Endothelial cell of umbilical vein (primary cell): ENCODE results near the gene SYT17. TPM values are rescaled to one million over a fixed set of nuclear protein-coding genes. Genes with fewer than 3 reads are reported as not detected.

ENCODE experiments used
- BruUV-seq: library from RNA; stranded (reverse); fragments of 400-500 nt; replicated peaks from 2 replicates; lab custom pipeline; 2021; lab: Mats Ljungman, UMichigan
- CTCF ChIA-PET: fragments of 300-600, 350-600 bp; sonication (Branson Sonifier 250); formaldehyde crosslinking; loops from one replicate; lab custom pipeline; 2021; ENCODE audit warnings: antibody characterized with exemption, inconsistent platforms; lab: Charles Lee
- POLR2A ChIA-PET: fragments of 300-600, 350-600 bp; sonication (Branson Sonifier 250); formaldehyde crosslinking; loops from one replicate; lab custom pipeline; 2021; ENCODE audit warnings: antibody characterized with exemption, inconsistent platforms; lab: Charles Lee
- DNase-seq: peaks from one replicate; pipeline ENCODE4 v3.0.0-alpha.2; 2011; ENCODE audit warnings: low read depth, low spot score
- FAIRE-seq: peaks from 2 replicates; lab custom pipeline; 2011; peaks lifted over from hg19 to GRCh38; lab: Jason Lieb, UNC
- H2AFZ ChIP-seq: 2 replicates; pipeline ENCODE4 v1.6.0; 2012; ENCODE audit warnings: low read depth, low read length, control low read depth, inconsistent platforms
- H3K27ac ChIP-seq: 2 replicates; pipeline ENCODE4 v1.5.1; 2011; ENCODE audit warnings: low read depth, mild to moderate bottlenecking, control low read depth, low read length, moderate library complexity; ENCODE audit not compliant: insufficient read depth
- H3K27me3 ChIP-seq, 2 experiments: 2 replicates each; pipeline versions ENCODE4 v1.6.0 to v1.6.1; 2011; ENCODE audit warnings: low read length in 2 of 2, mixed read lengths in 1 of 2; ENCODE audit not compliant: control insufficient read depth in 2 of 2, insufficient read depth in 2 of 2
- H3K36me3 ChIP-seq, 2 experiments: 2 replicates in 1 of 2; 3 replicates in 1 of 2; pipeline ENCODE4 v1.5.1; 2011; ENCODE audit warnings: low read length in 2 of 2, mild to moderate bottlenecking in 1 of 2, moderate library complexity in 1 of 2; ENCODE audit not compliant: control insufficient read depth in 2 of 2, insufficient read depth in 2 of 2; ENCODE audit errors: extremely low read depth in 1 of 2
- H3K4me1 ChIP-seq: 3 replicates; pipeline ENCODE4 v1.5.1; 2011; ENCODE audit warnings: mild to moderate bottlenecking, low read length; ENCODE audit not compliant: control insufficient read depth, insufficient read depth; ENCODE audit errors: extremely low read depth
- H3K4me2 ChIP-seq: 2 replicates; pipeline ENCODE4 v1.6.1; 2011; ENCODE audit warnings: low read length, control low read depth, mixed read lengths; ENCODE audit not compliant: insufficient read depth
- H3K4me3 ChIP-seq, 3 experiments: fragments of 200-600 bp in 1 of 3; sonication (generic), shearing (Covaris generic) in 1 of 3; replicated peaks in 1 of 3; 2 replicates each; pipeline ENCODE4 v1.5.1; 2011 to 2016; ENCODE audit warnings: control low read depth in 3 of 3, low read length in 3 of 3, mild to moderate bottlenecking in 2 of 3, inconsistent platforms in 1 of 3, low read depth in 1 of 3, moderate library complexity in 1 of 3; ENCODE audit not compliant: insufficient read depth in 1 of 3
- H3K79me2 ChIP-seq: 2 replicates; pipeline ENCODE4 v1.6.0; 2012; ENCODE audit warnings: low read length, inconsistent platforms; ENCODE audit not compliant: control insufficient read depth, insufficient read depth
- H3K9ac ChIP-seq: replicated peaks from 2 replicates; pipeline ENCODE3; 2011; ENCODE audit warnings: low read length, control low read depth; ENCODE audit not compliant: insufficient read depth; ENCODE audit errors: extremely low read depth
- H3K9me1 ChIP-seq: replicated peaks from 3 replicates; pipeline ENCODE4 v1.6.0; 2011; ENCODE audit warnings: mild to moderate bottlenecking, low read length; ENCODE audit not compliant: control insufficient read depth, insufficient read depth; ENCODE audit errors: extremely low read depth
- H3K9me3 ChIP-seq: replicated peaks from 2 replicates; pipeline ENCODE4 v1.5.1; 2012; ENCODE audit warnings: low read length, inconsistent platforms; ENCODE audit not compliant: control insufficient read depth, insufficient read depth
- H4K20me1 ChIP-seq: replicated peaks from 2 replicates; pipeline ENCODE3; 2011; ENCODE audit warnings: mild to moderate bottlenecking, low read length; ENCODE audit not compliant: control insufficient read depth, insufficient read depth; ENCODE audit errors: extremely low read depth
- CTCF ChIP-seq, 2 donors: IDR thresholded peaks; 1 replicate in 1 of 2; 2 replicates in 1 of 2; pipeline ENCODE4 v1.5.1; 2011; ENCODE audit warnings: low read length in 2 of 2, mild to moderate bottlenecking in 2 of 2, moderate library complexity in 2 of 2, control low read depth in 1 of 2, inconsistent platforms in 1 of 2, low read depth in 1 of 2; ENCODE audit not compliant: insufficient read depth in 1 of 2; ENCODE audit errors: extremely low read depth in 1 of 2
- EZH2 ChIP-seq: IDR thresholded peaks from 2 replicates; pipeline ENCODE4 v1.6.1; 2012; ENCODE audit warnings: borderline replicate concordance, low read depth, mild to moderate bottlenecking, moderate library complexity, low read length, inconsistent platforms; ENCODE audit not compliant: severe bottlenecking
- FOS ChIP-seq: IDR thresholded peaks from 2 replicates; pipeline ENCODE4 v1.6.1; 2011; ENCODE audit warnings: mild to moderate bottlenecking, low read length, moderate library complexity, borderline replicate concordance; ENCODE audit not compliant: insufficient read depth
- GATA2 ChIP-seq: IDR thresholded peaks from 2 replicates; pipeline ENCODE4 v1.7.0; 2011; ENCODE audit warnings: low read depth, mild to moderate bottlenecking, moderate library complexity, mixed read lengths, low read length; ENCODE audit not compliant: insufficient read length, insufficient read depth
- JUN ChIP-seq: IDR thresholded peaks from 2 replicates; pipeline ENCODE4 v1.6.1; 2011; ENCODE audit warnings: borderline replicate concordance, low read depth; ENCODE audit not compliant: insufficient read length, insufficient read depth
- MYC ChIP-seq: IDR thresholded peaks from one replicate; pipeline ENCODE4 v1.6.1; 2011; ENCODE audit warnings: mild to moderate bottlenecking, low read depth, low read length
- POLR2A ChIP-seq: IDR thresholded peaks from 2 replicates; pipeline ENCODE4 v1.6.1; 2012; ENCODE audit warnings: low read depth, mild to moderate bottlenecking, control low read depth, low read length
- POLR2AphosphoS5 ChIP-seq: IDR thresholded peaks from 2 replicates; pipeline ENCODE4 v1.6.1; 2012; ENCODE audit warnings: low read depth, mild to moderate bottlenecking, control low read depth, low read length, moderate library complexity; ENCODE audit not compliant: insufficient read depth
- dilution Hi-C: fragments of 300-500 bp; cut with MboI; formaldehyde crosslinking; loops from one replicate; pipeline ENCODE4 v1.15.0; 2019; ENCODE audit warnings: low sequenced_read_pairs; ENCODE audit not compliant: extremely low pct_ligation_motif_present
- intact Hi-C: fragments of 100-400 bp; cut with micrococcal nuclease; formaldehyde crosslinking; loops from one replicate; pipeline ENCODE4 v1.10.0; 2022
- polyA plus RNA-seq, 4 experiments: library from polyadenylated mRNA; depleted of rRNA in 3 of 4; stranded (reverse) in 3 of 4; unstranded in 1 of 4; fragments of >200 nt; gene quantifications; 2 replicates each; pipeline versions ENCODE4 v1.2.1 to v1.2.3, GENCODE V29; 2011 to 2012; ENCODE audit warnings: missing spikeins in 1 of 4
- total RNA-seq: library from RNA; stranded (reverse); gene quantifications from 2 replicates; pipeline ENCODE4 v1.2.3, GENCODE V29; 2021
- TF ChIP-seq, protein P1 (sequence below): IDR thresholded peaks from 2 replicates; pipeline ENCODE4 v1.6.1; 2011; ENCODE audit not compliant: insufficient read depth, insufficient read length

The SYT17 gene
- total and polyA plus RNA-seq, 2 donors (not counting 3 experiments of a cell fraction or from before 2014, with no cell fraction given), result 1.9 to 4.2 TPM

DNA sequence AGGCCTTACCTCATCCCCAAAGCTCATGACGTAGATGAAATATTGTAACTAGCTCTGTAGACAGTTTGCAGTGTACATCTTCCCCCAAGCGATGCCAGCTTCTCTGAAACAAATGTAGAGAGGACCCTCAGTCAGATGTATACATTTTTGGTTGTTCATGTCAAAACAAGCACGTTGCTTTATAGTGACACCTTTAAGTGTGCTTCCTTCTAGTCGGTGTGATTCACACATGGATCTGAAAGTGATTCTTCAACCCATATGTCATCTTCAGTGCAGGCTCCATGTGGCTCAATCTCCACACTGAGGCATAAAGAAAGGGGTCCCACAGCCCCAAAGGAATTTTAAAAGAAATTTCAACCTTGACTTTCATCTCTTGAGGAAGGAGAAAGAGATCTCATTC lies 86.6 kb downstream of the SYT17 start:
- no TSS peak for BruUV-seq
- POLR2A ChIA-PET, result no interaction called here

More for the DNA sequence above, 86.6 kb downstream of the SYT17 start:
- Histone ChIP-seq H3K9ac (no peak overlapping the region), H3K9me3 (no peaks in the 10 kb centered on the region), H3K79me2 (no peaks in the 10 kb centered on the region), H3K9me1 (no peaks in the 10 kb centered on the region), H3K36me3 (no peaks in the 10 kb centered on the region), H3K4me1 (no peaks in the 10 kb centered on the region), H3K4me3 (no peak overlapping the region), H2AFZ (no peak overlapping the region), H3K27ac (no peak overlapping the region), H3K4me2 (no peak overlapping the region), H4K20me1 (no peaks in the 10 kb centered on the region), H3K27me3 (no peaks in the 10 kb centered on the region)
- intact Hi-C loops (no loop called here), dilution Hi-C loops (no loop called here)
- CTCF ChIA-PET, result interaction anchor here (0.6 kb wide), 1 partner anchor 574 kb away, joined by 3 read pairs; no protein-coding TSS in a partner anchor
- DNase-seq (no peak), FAIRE-seq (no peak)
- no peak for TF ChIP-seq FOS
- no peak for TF ChIP-seq GATA2
- TF ChIP-seq JUN, result no peak
- TF ChIP-seq, protein P1, sequence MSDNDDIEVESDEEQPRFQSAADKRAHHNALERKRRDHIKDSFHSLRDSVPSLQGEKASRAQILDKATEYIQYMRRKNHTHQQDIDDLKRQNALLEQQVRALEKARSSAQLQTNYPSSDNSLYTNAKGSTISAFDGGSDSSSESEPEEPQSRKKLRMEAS, result no peak
- no peak for TF ChIP-seq POLR2AphosphoS5
- TF ChIP-seq MYC, result no peak
- TF ChIP-seq CTCF (IDR thresholded peaks at IDR 0.05; ENCODE audit: extremely low read depth in 1 of 2, insufficient read depth in 1 of 2, low read depth in 1 of 2, low read length in 2 of 2), result no peak
- TF ChIP-seq POLR2A, result no peak
- TF ChIP-seq EZH2, result no peak
